A673 (cell line): ENCODE measurements around the gene LMAN1L. TPM values are rescaled to one million over a fixed set of nuclear protein-coding genes. Genes with fewer than 3 reads are reported as not detected.

Experiments used
- BruUV-seq: library from RNA; stranded (reverse); fragments of 400-500 nt; replicated peaks from 2 replicates; lab custom pipeline; 2021; lab: Mats Ljungman, UMichigan
- CTCF ChIA-PET: fragments of 300-600 bp; sonication (Branson Sonifier 250); formaldehyde crosslinking; loops from one replicate; lab custom pipeline; 2022; ENCODE audit warnings: antibody characterized with exemption; lab: Charles Lee
- POLR2A ChIA-PET: fragments of 300-600 bp; sonication (Branson Sonifier 250); formaldehyde crosslinking; loops from one replicate; lab custom pipeline; 2022; ENCODE audit warnings: antibody characterized with exemption; ENCODE audit not compliant: low non-redundant PET; lab: Charles Lee
- DNase-seq: peaks from one replicate; pipeline ENCODE4 v3.0.0-alpha.2; 2015; ENCODE audit warnings: low spot score
- H3K27ac ChIP-seq: fragments of 200-600 bp; sonication (generic); 2 replicates; pipeline ENCODE4 v1.5.1; 2016; ENCODE audit warnings: mixed run types, low read depth, mild to moderate bottlenecking, mixed read lengths, antibody characterized with exemption, low read length; ENCODE audit not compliant: poor library complexity, severe bottlenecking
- H3K27me3 ChIP-seq: fragments of 200-600 bp; sonication (generic); replicated peaks from 2 replicates; pipeline ENCODE4 v1.6.1; 2017; ENCODE audit warnings: mixed run types, low read depth, mild to moderate bottlenecking, mixed read lengths, antibody characterized with exemption, low read length; ENCODE audit not compliant: insufficient read depth, poor library complexity
- H3K36me3 ChIP-seq: fragments of 200-600 bp; sonication (generic); 2 replicates; pipeline ENCODE4 v1.6.1; 2016; ENCODE audit warnings: mixed run types, mild to moderate bottlenecking, mixed read lengths, antibody characterized with exemption, low read length; ENCODE audit not compliant: insufficient read depth, poor library complexity, severe bottlenecking
- H3K4me1 ChIP-seq: fragments of 200-600 bp; sonication (generic); 2 replicates; pipeline ENCODE4 v1.6.1; 2017; ENCODE audit warnings: mixed run types, mild to moderate bottlenecking, mixed read lengths, antibody characterized with exemption, low read length; ENCODE audit not compliant: insufficient read depth, poor library complexity, severe bottlenecking
- H3K4me3 ChIP-seq: fragments of 200-600 bp; sonication (generic); 2 replicates; pipeline ENCODE4 v1.5.1; 2016; ENCODE audit warnings: low read depth, mixed run types, mild to moderate bottlenecking, mixed read lengths, low read length; ENCODE audit not compliant: poor library complexity, severe bottlenecking
- H3K9me3 ChIP-seq: fragments of 200-600 bp; sonication (generic); 2 replicates; pipeline ENCODE4 v1.6.1; 2016; ENCODE audit warnings: mixed run types, low read depth, mild to moderate bottlenecking, mixed read lengths, antibody characterized with exemption, low read length; ENCODE audit not compliant: poor library complexity, severe bottlenecking
- CTCF ChIP-seq: fragments of 300-800, 200-600 bp; sonication (generic); conservative IDR thresholded peaks from 2 replicates; pipeline ENCODE4 v1.5.1; 2017; ENCODE audit warnings: low read depth, mild to moderate bottlenecking, antibody characterized with exemption, low read length, moderate library complexity, mixed read lengths
- EZH2 ChIP-seq: fragments of 200-600 bp; sonication (generic); IDR thresholded peaks from 2 replicates; pipeline ENCODE4 v1.6.1; 2017; ENCODE audit warnings: borderline replicate concordance, low read depth, mild to moderate bottlenecking, mixed read lengths, antibody characterized with exemption, low read length; ENCODE audit not compliant: poor library complexity, severe bottlenecking
- intact Hi-C: fragments of 100-400 bp; cut with micrococcal nuclease; formaldehyde crosslinking; loops from one replicate; pipeline ENCODE4 v1.10.0; 2022; ENCODE audit not compliant: unreplicated experiment
- total RNA-seq: library from RNA; stranded (reverse); gene quantifications from 2 replicates; pipeline ENCODE4 v1.2.3, GENCODE V29; 2021

The LMAN1L gene
- total RNA-seq, 1 experiment from 2014 or later, result 0.80 TPM

GRCh38 chr15:74780523-74781430, 31.9 kb upstream of the LMAN1L start:
- Histone ChIP-seq H3K27me3 (no peaks in the 10 kb centered on the region), H3K4me1 (peaks cover 58% of the 10 kb centered on the region), H3K27ac (peak overlapping the region; percentile 78), H3K36me3 (no peaks in the 10 kb centered on the region), H3K4me3 (peak overlapping the region; percentile 93), H3K9me3 (no peaks in the 10 kb centered on the region)
- peak; percentile 45 for DNase-seq
- intact Hi-C loops, result no loop called here
- ChIA-PET CTCF (interaction anchor here (0.7 to 2.0 kb wide), 4 partner anchors 10 to 155 kb away, joined by 3 to 11 read pairs (median 3); no protein-coding TSS in a partner anchor), POLR2A (interaction anchor here (0.7 kb wide), 1 partner anchor 114 kb away, joined by 3 read pairs; no protein-coding TSS in a partner anchor)
- no peak for TF ChIP-seq EZH2
- TF ChIP-seq CTCF, result no peak
- no TSS peak for BruUV-seq

GRCh38 chr15:74781431-74782258, 31.0 kb upstream of the LMAN1L start, which contains the start of gene CSK:
TSS of gene CSK (plus strand) at chr15:74782080. CDS start at chr15:74798298, 16,218 bp downstream.
- H3K27me3 ChIP-seq, result no peaks in the 10 kb centered on the region
- H3K4me1 ChIP-seq, result peaks cover 61% of the 10 kb centered on the region
- no TSS peak for BruUV-seq
- ChIA-PET POLR2A (no interaction called here), CTCF (interaction anchor here (0.6 to 2.9 kb wide), 5 partner anchors 11 to 156 kb away, joined by 3 to 11 read pairs (median 3); partner anchors contain the start of gene CYP1A1)
- peak; percentile 47 for TF ChIP-seq CTCF
- no peak for TF ChIP-seq EZH2
- DNase-seq, result peak; percentile 87
- no peaks in the 10 kb centered on the region for H3K9me3 ChIP-seq
- H3K36me3 ChIP-seq, result no peaks in the 10 kb centered on the region
- intact Hi-C loops, result no loop called here
- peak within 1 kb of the TSS; percentile 93 for H3K4me3 ChIP-seq
- peak within 1 kb of the TSS; percentile 78 for H3K27ac ChIP-seq
